Hepatocyte (in vitro differentiated cells): ENCODE results near the gene HLA-B. TPM values are rescaled to one million over a fixed set of nuclear protein-coding genes. Genes with fewer than 3 reads are reported as not detected.

Experiments used
- DNase-seq: peaks from one replicate; pipeline ENCODE4 v3.0.0-alpha.2; 2016; ENCODE audit warnings: low spot score
- H2AFZ ChIP-seq: fragments of 200-600 bp; sonication (generic); 2 replicates; pipeline ENCODE4 v1.6.0; 2016; ENCODE audit warnings: antibody characterized with exemption, mild to moderate bottlenecking
- H3K27ac ChIP-seq: fragments of 200-600 bp; sonication (generic); 2 replicates; pipeline ENCODE4 v1.5.1; 2016; ENCODE audit warnings: mild to moderate bottlenecking
- H3K27me3 ChIP-seq: fragments of 200-600 bp; sonication (generic); 2 replicates; pipeline ENCODE4 v1.6.1; 2016
- H3K36me3 ChIP-seq: fragments of 200-600 bp; sonication (generic); replicated peaks from 2 replicates; pipeline ENCODE4 v1.5.1; 2016; ENCODE audit warnings: low read depth; ENCODE audit not compliant: insufficient read depth
- H3K4me1 ChIP-seq: fragments of 200-600 bp; sonication (generic); 2 replicates; pipeline ENCODE4 v1.5.1; 2016; ENCODE audit warnings: mild to moderate bottlenecking, moderate library complexity; ENCODE audit not compliant: insufficient read depth
- H3K4me2 ChIP-seq: fragments of 200-600 bp; sonication (generic); 2 replicates; pipeline ENCODE4 v1.6.0; 2016
- H3K4me3 ChIP-seq: fragments of 200-600 bp; sonication (generic); 2 replicates; pipeline ENCODE4 v1.5.1; 2016; ENCODE audit warnings: mild to moderate bottlenecking
- H3K79me2 ChIP-seq: fragments of 200-600 bp; sonication (generic); 2 replicates; pipeline ENCODE4 v1.6.0; 2017; ENCODE audit warnings: mild to moderate bottlenecking
- H3K9me2 ChIP-seq: fragments of 200-600 bp; sonication (generic); replicated peaks from 2 replicates; pipeline ENCODE4 v1.6.0; 2017; ENCODE audit warnings: mild to moderate bottlenecking; ENCODE audit not compliant: insufficient read depth
- H3K9me3 ChIP-seq: fragments of 200-600 bp; sonication (generic); 2 replicates; pipeline ENCODE4 v1.5.1; 2016; ENCODE audit warnings: low read depth, mild to moderate bottlenecking
- H4K20me1 ChIP-seq: fragments of 200-600 bp; sonication (generic); 2 replicates; pipeline ENCODE4 v1.6.0; 2016; ENCODE audit warnings: mild to moderate bottlenecking; ENCODE audit not compliant: insufficient read depth, poor library complexity, severe bottlenecking
- CTCF ChIP-seq: fragments of 200-600 bp; sonication (generic); IDR thresholded peaks from 2 replicates; pipeline ENCODE4 v1.5.1; 2016; ENCODE audit warnings: antibody characterized with exemption, mild to moderate bottlenecking; ENCODE audit not compliant: poor library complexity
- EZH2 ChIP-seq: fragments of 200-600 bp; sonication (generic); IDR thresholded peaks from 2 replicates; pipeline ENCODE4 v1.6.1; 2016; ENCODE audit warnings: antibody characterized with exemption, mild to moderate bottlenecking, borderline replicate concordance
- EZH2phosphoT487 ChIP-seq: fragments of 200-600 bp; sonication (generic); IDR thresholded peaks from one replicate; pipeline ENCODE4 v1.6.1; 2018; ENCODE audit warnings: antibody characterized with exemption, mild to moderate bottlenecking, low read depth, moderate library complexity; ENCODE audit not compliant: unreplicated experiment, severe bottlenecking
- WGBS: methylation state at CpG from one replicate; pipeline ENCODE4 v1.1.6; 2016; ENCODE audit warnings: low lambda C conversion rate; ENCODE audit errors: missing lambda C conversion rate; 5-methylcytosine and 5-hydroxymethylcytosine counted together
- polyA plus RNA-seq: library from polyadenylated mRNA; unstranded; fragments of >200 nt; fragmentation: Nextera tagmentation; extraction: Ambion mirVana; gene quantifications from 2 replicates; pipeline ENCODE4 v1.2.1, GENCODE V29; 2016
- total RNA-seq: library from RNA; depleted of rRNA; stranded (reverse); fragments of >200 nt; gene quantifications from 2 replicates; pipeline ENCODE4 v1.2.3, GENCODE V29; 2014

The HLA-B gene
- total and polyA plus RNA-seq, 2 experiments from 2014 or later: 52.2 to 151 TPM

DNA sequence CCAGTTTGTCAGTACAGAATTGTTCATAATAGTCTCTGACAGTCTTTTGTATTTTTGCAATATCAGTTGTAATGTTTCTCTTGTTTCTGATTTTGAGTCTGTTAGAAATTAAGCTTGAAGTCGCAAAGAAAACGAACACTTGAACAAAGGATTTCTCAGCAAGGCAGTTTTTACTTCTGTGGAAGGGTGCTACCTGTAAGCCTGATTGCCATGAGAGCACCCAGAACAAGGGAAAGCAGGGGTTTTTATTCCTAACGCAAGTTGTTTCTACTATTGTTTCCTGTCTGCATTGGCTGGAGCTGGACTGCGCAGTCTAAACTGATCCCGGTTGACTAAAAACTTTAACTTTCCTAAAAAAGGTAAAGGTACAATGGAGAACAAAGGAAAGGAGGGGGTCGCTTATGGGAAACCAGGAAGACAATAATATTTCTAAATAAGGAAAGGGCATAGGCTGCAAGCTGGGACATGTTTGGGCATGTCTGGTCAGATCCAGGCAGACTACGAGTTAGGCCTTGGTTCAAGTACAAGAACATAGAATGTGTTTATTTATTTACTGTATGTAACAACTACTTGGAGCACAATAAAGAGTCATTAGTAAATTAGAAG, 28.5 kb downstream of the HLA-B start:
- no peaks in the 10 kb centered on the region for H3K9me3 ChIP-seq
- no peak for TF ChIP-seq CTCF
- no peak for TF ChIP-seq EZH2phosphoT487
- no peak for TF ChIP-seq EZH2
- H4K20me1 ChIP-seq: no peaks in the 10 kb centered on the region
- H2AFZ ChIP-seq: no peak overlapping the region
- H3K36me3 ChIP-seq: no peaks in the 10 kb centered on the region
- H3K9me2 ChIP-seq: no peaks in the 10 kb centered on the region
- no peaks in the 10 kb centered on the region for H3K79me2 ChIP-seq
- no peak overlapping the region for H3K27ac ChIP-seq
- H3K27me3 ChIP-seq: no peaks in the 10 kb centered on the region
- no peak overlapping the region for H3K4me2 ChIP-seq
- no peak overlapping the region for H3K4me3 ChIP-seq
- WGBS: 57% methylated on average over 7 of the region's 7 CpGs
- no peaks in the 10 kb centered on the region for H3K4me1 ChIP-seq
- no peak for DNase-seq

DNA sequence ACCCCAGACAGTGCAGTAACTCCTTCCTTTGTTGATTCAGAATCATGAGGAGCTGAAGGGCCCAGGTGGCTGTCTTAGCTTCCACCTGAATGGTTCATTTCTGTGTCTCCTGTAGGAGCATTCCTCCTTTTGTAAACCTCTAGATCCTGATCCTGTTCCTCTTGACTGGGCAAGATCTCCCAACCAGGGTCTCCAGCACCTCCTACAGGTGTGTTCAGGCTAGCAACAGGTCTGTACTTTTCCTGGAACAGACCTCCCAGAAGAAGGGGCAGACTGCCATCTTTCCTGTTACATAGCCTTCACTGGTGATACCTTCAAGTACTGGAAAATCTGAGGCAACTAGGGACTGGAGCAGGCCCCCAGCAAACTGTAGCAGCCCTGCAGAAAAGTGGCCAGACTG, 35.2 kb downstream of the HLA-B start:
- H3K27ac ChIP-seq: no peak overlapping the region
- no peaks in the 10 kb centered on the region for H3K4me1 ChIP-seq
- no peaks in the 10 kb centered on the region for H3K9me3 ChIP-seq
- no peak overlapping the region for H3K4me3 ChIP-seq
- no peaks in the 10 kb centered on the region for H3K36me3 ChIP-seq
- no peak overlapping the region for H3K4me2 ChIP-seq
- TF ChIP-seq EZH2 (no peak), CTCF (no peak), EZH2phosphoT487 (no peak)
- H2AFZ ChIP-seq: no peak overlapping the region
- DNase-seq: no peak
- no peaks in the 10 kb centered on the region for H3K79me2 ChIP-seq
- no peaks in the 10 kb centered on the region for H3K9me2 ChIP-seq
- no peaks in the 10 kb centered on the region for H3K27me3 ChIP-seq
- H4K20me1 ChIP-seq: no peaks in the 10 kb centered on the region

GRCh38 chr6:31321005-31321707, 35.8 kb downstream of the HLA-B start:
- no peak overlapping the region for H3K27ac ChIP-seq
- H3K9me3 ChIP-seq: no peaks in the 10 kb centered on the region
- no peaks in the 10 kb centered on the region for H3K36me3 ChIP-seq
- TF ChIP-seq EZH2phosphoT487 (no peak), CTCF (no peak)
- H3K79me2 ChIP-seq: no peaks in the 10 kb centered on the region
- H2AFZ ChIP-seq: no peak overlapping the region
- 24% methylated on average over 1 of the region's 1 CpG for WGBS
- H3K27me3 ChIP-seq: peaks cover 1% of the 10 kb centered on the region
- no peaks in the 10 kb centered on the region for H3K9me2 ChIP-seq
- no peak for DNase-seq
- H3K4me1 ChIP-seq: no peaks in the 10 kb centered on the region
- H3K4me2 ChIP-seq: no peak overlapping the region
- H3K4me3 ChIP-seq: no peak overlapping the region
- no peaks in the 10 kb centered on the region for H4K20me1 ChIP-seq

GRCh38 chr6:31317036-31317435, 39.9 kb downstream of the HLA-B start:
- Histone ChIP-seq H3K36me3 (no peaks in the 10 kb centered on the region), H3K4me1 (no peaks in the 10 kb centered on the region), H3K4me2 (no peak overlapping the region), H2AFZ (no peak overlapping the region), H4K20me1 (no peaks in the 10 kb centered on the region), H3K9me3 (no peaks in the 10 kb centered on the region), H3K9me2 (no peaks in the 10 kb centered on the region), H3K4me3 (no peak overlapping the region), H3K79me2 (no peaks in the 10 kb centered on the region), H3K27me3 (peaks cover 12% of the 10 kb centered on the region), H3K27ac (no peak overlapping the region)
- 80% methylated on average over 2 of the region's 2 CpGs for WGBS
- no peak for DNase-seq
- TF ChIP-seq CTCF: no peak
